Body of pancreas (tissue), 4 donors: Measurements from ENCODE around the gene BPTF. TPM values are rescaled to one million over a fixed set of nuclear protein-coding genes. Genes with fewer than 3 reads are reported as not detected.
A peak's percentile ranks its signal among the peaks of the same experiment; 100 is the strongest.

ENCODE experiments used
- ATAC-seq: fragments of 150-250 bp; one replicate; pipeline ENCODE4 v1.9.1; 2016
- DNase-seq, 4 donors: peaks; one replicate each; pipeline ENCODE4 v3.0.0-alpha.2; 2019
- H3K27ac ChIP-seq, 4 donors: fragments of 200-600 bp; sonication (generic); 1 replicate in 3 of 4; 2 replicates in 1 of 4; pipeline versions ENCODE4 v1.5.1 to v1.6.1; 2016 to 2019; ENCODE audit warnings: mild to moderate bottlenecking in 1 of 4, mixed read lengths in 1 of 4, moderate library complexity in 1 of 4
- H3K27me3 ChIP-seq, 2 donors: fragments of 200-600 bp; sonication (generic); one replicate each; pipeline ENCODE4 v1.6.0; 2016; ENCODE audit warnings: mild to moderate bottlenecking in 1 of 2
- H3K36me3 ChIP-seq, 2 donors: fragments of 200-600 bp; sonication (generic); replicated peaks in 1 of 2; 2 replicates each; pipeline ENCODE4 v1.5.1; 2016; ENCODE audit warnings: low read depth in 2 of 2; ENCODE audit not compliant: insufficient read depth in 1 of 2
- H3K4me1 ChIP-seq: fragments of 200-600 bp; sonication (generic); one replicate; pipeline ENCODE4 v1.6.0; 2016
- H3K4me3 ChIP-seq, 2 donors: fragments of 200-600 bp; sonication (generic); 1 replicate in 1 of 2; 2 replicates in 1 of 2; pipeline ENCODE4 v1.5.1; 2016 to 2019
- H3K9me3 ChIP-seq, 3 donors: fragments of 200-600 bp; sonication (generic); 1 replicate in 2 of 3; 2 replicates in 1 of 3; pipeline ENCODE4 v1.5.1; 2016
- CTCF ChIP-seq, 7 experiments: fragments of 450-650 bp in 4 of 7; fragments of 200-600 bp in 3 of 7; sonication (generic) in 3 of 7; IDR thresholded peaks; one replicate each; pipeline ENCODE4 v1.5.1; 2016 to 2019; ENCODE audit warnings: antibody characterized with exemption in 7 of 7
- POLR2A ChIP-seq, 3 donors: fragments of 450-650 bp; IDR thresholded peaks; one replicate each; pipeline ENCODE4 v1.6.1; 2016; ENCODE audit warnings: antibody characterized with exemption in 3 of 3, mild to moderate bottlenecking in 2 of 3
- WGBS, 2 donors: methylation state at CpG; one replicate each; pipeline ENCODE4 v1.1.5; 2017; 5-methylcytosine and 5-hydroxymethylcytosine counted together
- intact Hi-C: fragments of 100-400 bp; cut with DNase I; formaldehyde crosslinking; loops from one replicate; pipeline ENCODE4 v1.15.1; 2023
- total RNA-seq, 2 donors: library from RNA; depleted of rRNA; stranded (reverse); fragments of >200 nt; gene quantifications; one replicate each; pipeline ENCODE4 v1.1.0, GENCODE V29; 2016

BPTF gene
- total RNA-seq, 2 donors from 2014 or later = 44.6 to 74.5 TPM

- intact Hi-C loops = no loop called here
- TF ChIP-seq CTCF (IDR thresholded peaks at IDR 0.05) (no peak), POLR2A (IDR thresholded peaks at IDR 0.05) (no peak)
- Histone ChIP-seq H3K27ac (no peak overlapping the region), H3K27me3 (no peaks in the 10 kb centered on the region), H3K9me3 (no peaks in the 10 kb centered on the region), H3K36me3 (peaks cover 12 to 45% of the 10 kb centered on the region in 2 donors), H3K4me3 (no peak overlapping the region), H3K4me1 (no peaks in the 10 kb centered on the region)
- DNase-seq (no peak), ATAC-seq (no peak)
- WGBS, 2 donors = 90 to 94% methylated on average over 5 of the region's 5 CpGs
Measured at GRCh38 chr17:67931227-67931626, 105.9 kb downstream of the BPTF start.

GRCh38 chr17:67942810-67943209 lies 117.5 kb downstream of the BPTF start:
- intact Hi-C loops = no loop called here
- WGBS, 2 donors = 79 to 81% methylated on average over 3 of the region's 3 CpGs
- DNase-seq (no peak), ATAC-seq (no peak)
- no peaks in the 10 kb centered on the region for H3K9me3 ChIP-seq
- H3K4me3 ChIP-seq = no peak overlapping the region
- TF ChIP-seq POLR2A (IDR thresholded peaks at IDR 0.05) = no peak
- TF ChIP-seq CTCF (IDR thresholded peaks at IDR 0.05) = peak in 5 of 7 experiments; percentile 12 to 24 (median 17)
- H3K4me1 ChIP-seq = no peaks in the 10 kb centered on the region
- H3K27me3 ChIP-seq = no peaks in the 10 kb centered on the region
- no peak overlapping the region for H3K27ac ChIP-seq
- peaks cover 17 to 41% of the 10 kb centered on the region in 2 donors for H3K36me3 ChIP-seq

- DNase-seq = no peak
- WGBS, 2 donors = 87 to 89% methylated on average over 5 of the region's 5 CpGs
- Histone ChIP-seq H3K4me1 (no peaks in the 10 kb centered on the region), H3K4me3 (no peak overlapping the region), H3K27ac (no peak overlapping the region), H3K9me3 (no peaks in the 10 kb centered on the region), H3K36me3 (peaks cover 17 to 46% of the 10 kb centered on the region in 2 donors), H3K27me3 (no peaks in the 10 kb centered on the region)
- ATAC-seq = no peak
- TF ChIP-seq CTCF (IDR thresholded peaks at IDR 0.05) = no peak
- TF ChIP-seq POLR2A (IDR thresholded peaks at IDR 0.05) = no peak
- intact Hi-C loops = no loop called here
Measured at GRCh38 chr17:67944035-67944434, 118.7 kb downstream of the BPTF start.

GRCh38 chr17:67946513-67946912 lies 121.2 kb downstream of the BPTF start:
- H3K27me3 ChIP-seq = no peaks in the 10 kb centered on the region
- ATAC-seq (no peak), DNase-seq (no peak)
- no peak overlapping the region for H3K4me3 ChIP-seq
- no peak for TF ChIP-seq POLR2A (IDR thresholded peaks at IDR 0.05)
- TF ChIP-seq CTCF (IDR thresholded peaks at IDR 0.05) = no peak
- no peaks in the 10 kb centered on the region for H3K9me3 ChIP-seq
- no peak overlapping the region for H3K27ac ChIP-seq
- intact Hi-C loops = no loop called here
- H3K36me3 ChIP-seq = peaks cover 17 to 43% of the 10 kb centered on the region in 2 donors
- H3K4me1 ChIP-seq = no peaks in the 10 kb centered on the region

- intact Hi-C loops = no loop called here
Measured at GRCh38 chr17:67947325-67947813, 122.1 kb downstream of the BPTF start.

More at GRCh38 chr17:67947325-67947813, 122.1 kb downstream of the BPTF start:
- Histone ChIP-seq H3K4me3 (no peak overlapping the region), H3K27ac (no peak overlapping the region), H3K27me3 (no peaks in the 10 kb centered on the region), H3K36me3 (peaks cover 17 to 42% of the 10 kb centered on the region in 2 donors), H3K9me3 (no peaks in the 10 kb centered on the region), H3K4me1 (no peaks in the 10 kb centered on the region)
- ATAC-seq (no peak), DNase-seq (no peak)
- WGBS, 2 donors = 91 to 94% methylated on average over 5 of the region's 5 CpGs
- TF ChIP-seq CTCF (IDR thresholded peaks at IDR 0.05) (no peak), POLR2A (IDR thresholded peaks at IDR 0.05) (no peak)
